Muscle layer of duodenum (tissue), 2 donors: ENCODE measurements around the gene KCNH8.

Experiments used
- H3K27ac ChIP-seq: one replicate; pipeline ENCODE4 v1.7.0; 2013; ENCODE audit warnings: mild to moderate bottlenecking, low read length
- H3K27me3 ChIP-seq: one replicate; pipeline ENCODE4 v1.7.0; 2013; ENCODE audit warnings: low read depth, mild to moderate bottlenecking, control low read depth, low read length
- H3K36me3 ChIP-seq, 2 donors: one replicate each; pipeline ENCODE4 v1.7.0; 2013; ENCODE audit warnings: low read length in 2 of 2, control low read depth in 1 of 2, mild to moderate bottlenecking in 1 of 2; ENCODE audit not compliant: insufficient read depth in 2 of 2, control insufficient read depth in 1 of 2
- H3K4me1 ChIP-seq, 2 donors: one replicate each; pipeline ENCODE4 v1.7.0; 2013; ENCODE audit warnings: low read length in 2 of 2, mild to moderate bottlenecking in 2 of 2, control low read depth in 1 of 2, moderate library complexity in 1 of 2; ENCODE audit not compliant: insufficient read depth in 2 of 2, control insufficient read depth in 1 of 2
- H3K4me3 ChIP-seq, 2 donors: one replicate each; pipeline ENCODE4 v1.7.0; 2013; ENCODE audit warnings: low read length in 2 of 2, low read depth in 1 of 2, mild to moderate bottlenecking in 1 of 2
- H3K9me3 ChIP-seq, 2 donors: one replicate each; pipeline ENCODE4 v1.7.0; 2013; ENCODE audit warnings: low read length in 2 of 2, control low read depth in 1 of 2, mild to moderate bottlenecking in 1 of 2; ENCODE audit not compliant: control insufficient read depth in 1 of 2
- donor health status: healthy.

Gene KCNH8

DNA sequence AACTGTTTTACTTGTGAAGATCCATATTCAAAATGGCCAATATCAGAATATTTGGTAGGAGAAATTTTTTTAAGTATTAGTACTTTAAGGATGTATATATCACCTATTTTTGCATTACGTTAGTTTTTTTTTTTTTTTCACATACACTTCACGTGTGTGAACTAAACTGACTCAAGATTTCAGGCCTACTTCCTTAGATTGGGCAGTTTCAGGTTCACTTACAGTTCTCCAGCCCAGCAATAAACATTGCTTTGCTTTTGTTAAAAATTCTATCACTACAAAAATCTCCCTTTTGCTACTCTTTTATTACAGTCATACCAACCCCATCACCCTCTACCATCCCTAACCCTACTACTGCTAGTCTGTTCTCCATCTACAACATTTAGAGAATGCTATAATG, 183.6 kb downstream of the KCNH8 start:
- H3K27me3 ChIP-seq, result no peaks in the 10 kb centered on the region
- H3K9me3 ChIP-seq, result no peaks in the 10 kb centered on the region
- H3K36me3 ChIP-seq, result no peaks in the 10 kb centered on the region
- no peak overlapping the region for H3K4me3 ChIP-seq
- H3K27ac ChIP-seq, result no peak overlapping the region
- H3K4me1 ChIP-seq, result no peaks in the 10 kb centered on the region

DNA sequence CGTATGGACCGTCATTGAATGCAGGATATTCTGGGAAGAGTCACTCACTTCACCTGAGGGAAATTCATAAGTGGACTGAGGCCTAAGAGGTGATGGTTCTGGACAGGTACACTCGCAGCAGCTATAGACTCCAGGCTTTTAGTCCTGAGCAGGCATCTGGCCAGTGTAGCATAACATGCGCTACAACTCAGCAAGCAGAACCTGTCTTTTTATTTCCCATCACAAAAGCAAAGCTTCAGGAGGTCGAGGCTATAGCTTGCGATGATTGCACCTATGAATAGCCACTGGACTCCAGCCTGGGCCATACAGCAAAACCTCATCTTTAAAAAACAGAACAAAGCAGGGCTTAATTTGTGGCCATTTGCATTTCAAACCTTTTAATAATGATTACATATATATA, 185.8 kb downstream of the KCNH8 start:
- no peaks in the 10 kb centered on the region for H3K27me3 ChIP-seq
- H3K4me1 ChIP-seq, result no peaks in the 10 kb centered on the region
- H3K9me3 ChIP-seq, result no peaks in the 10 kb centered on the region
- H3K36me3 ChIP-seq, result no peaks in the 10 kb centered on the region
- no peak overlapping the region for H3K27ac ChIP-seq
- H3K4me3 ChIP-seq, result no peak overlapping the region

DNA sequence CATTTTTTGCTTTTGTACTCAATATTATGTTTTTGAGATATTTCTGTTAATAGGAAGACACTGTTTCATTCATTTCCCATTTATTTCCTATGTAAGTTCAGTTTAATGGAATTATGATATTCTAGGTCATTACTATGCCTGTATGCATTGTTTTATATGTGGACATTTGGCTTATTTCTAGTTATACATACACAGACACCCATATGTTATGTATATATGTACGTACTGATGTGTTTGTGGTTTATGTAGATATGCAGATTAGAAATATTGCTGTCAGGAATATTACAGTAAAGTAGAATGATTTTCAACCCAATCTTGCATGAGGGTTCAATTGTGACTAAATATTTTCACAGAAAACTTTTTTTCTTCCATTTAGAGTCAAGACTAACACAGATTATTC, 190.5 kb downstream of the KCNH8 start:
- H3K36me3 ChIP-seq, result no peaks in the 10 kb centered on the region
- no peak overlapping the region for H3K4me3 ChIP-seq
- H3K27ac ChIP-seq, result no peak overlapping the region
- H3K27me3 ChIP-seq, result no peaks in the 10 kb centered on the region
- H3K4me1 ChIP-seq, result no peaks in the 10 kb centered on the region
- H3K9me3 ChIP-seq, result no peaks in the 10 kb centered on the region

DNA sequence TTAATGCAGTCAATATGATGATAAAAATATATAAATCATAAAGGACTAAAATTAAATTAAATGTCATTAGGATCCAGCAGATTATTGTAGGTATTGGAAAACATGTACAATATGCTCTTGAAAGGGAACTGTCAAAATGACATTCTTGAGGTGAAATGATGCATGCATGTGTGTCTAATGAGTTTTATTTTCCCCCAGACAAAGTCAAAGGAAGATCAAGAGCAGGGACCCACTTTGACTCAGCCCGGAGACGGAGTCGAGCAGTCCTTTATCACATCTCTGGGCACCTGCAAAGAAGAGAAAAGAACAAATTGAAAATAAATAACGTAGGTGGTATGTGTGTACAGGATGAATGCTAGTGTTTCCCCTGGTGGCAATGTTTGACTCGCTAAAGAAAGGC, 194.1 kb downstream of the KCNH8 start:
- H3K9me3 ChIP-seq, result no peaks in the 10 kb centered on the region
- no peak overlapping the region for H3K27ac ChIP-seq
- H3K27me3 ChIP-seq, result no peaks in the 10 kb centered on the region
- H3K4me3 ChIP-seq, result no peak overlapping the region
- no peaks in the 10 kb centered on the region for H3K36me3 ChIP-seq
- H3K4me1 ChIP-seq, result no peaks in the 10 kb centered on the region

DNA sequence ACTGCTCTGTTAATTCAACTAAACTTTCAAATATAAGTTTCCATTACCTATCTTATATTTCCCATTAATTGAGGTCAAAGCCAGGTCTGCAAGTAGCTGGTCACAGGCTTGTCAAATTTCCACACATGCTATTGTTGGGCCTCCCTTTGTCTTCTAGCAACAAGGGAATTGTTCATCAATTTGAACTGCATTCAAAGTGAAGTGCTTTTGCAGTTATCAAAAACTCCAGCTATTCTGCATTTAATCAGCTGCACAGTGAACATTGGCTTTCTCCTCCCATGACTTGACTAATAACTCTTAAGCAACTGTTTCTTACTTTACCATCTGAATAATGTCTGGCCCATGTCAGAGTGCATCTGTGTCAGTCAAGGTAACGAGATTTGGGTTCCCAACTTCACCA, 198.4 kb downstream of the KCNH8 start:
- no peak overlapping the region for H3K27ac ChIP-seq
- no peaks in the 10 kb centered on the region for H3K4me1 ChIP-seq
- no peaks in the 10 kb centered on the region for H3K36me3 ChIP-seq

DNA sequence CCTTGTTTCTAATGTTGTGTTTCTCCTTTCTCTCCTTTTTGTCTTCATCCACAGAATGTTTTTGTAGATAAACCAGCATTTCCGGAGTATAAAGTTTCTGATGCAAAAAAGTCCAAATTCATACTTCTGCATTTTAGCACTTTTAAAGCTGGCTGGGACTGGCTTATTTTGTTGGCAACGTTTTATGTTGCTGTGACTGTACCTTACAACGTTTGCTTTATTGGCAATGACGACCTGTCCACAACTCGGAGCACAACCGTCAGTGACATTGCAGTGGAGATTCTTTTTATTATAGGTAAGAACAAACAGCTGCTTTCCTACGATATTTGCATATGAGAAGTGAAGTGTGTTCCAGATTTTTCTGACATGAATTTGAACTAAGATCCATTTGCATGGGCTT, 199.4 kb downstream of the KCNH8 start:
- Histone ChIP-seq H3K9me3 (no peaks in the 10 kb centered on the region), H3K27me3 (no peaks in the 10 kb centered on the region), H3K36me3 (no peaks in the 10 kb centered on the region), H3K4me3 (no peak overlapping the region), H3K27ac (no peak overlapping the region), H3K4me1 (no peaks in the 10 kb centered on the region)

More for the DNA sequence above, 198.4 kb downstream of the KCNH8 start:
- no peak overlapping the region for H3K4me3 ChIP-seq
- no peaks in the 10 kb centered on the region for H3K27me3 ChIP-seq
- H3K9me3 ChIP-seq, result no peaks in the 10 kb centered on the region

DNA sequence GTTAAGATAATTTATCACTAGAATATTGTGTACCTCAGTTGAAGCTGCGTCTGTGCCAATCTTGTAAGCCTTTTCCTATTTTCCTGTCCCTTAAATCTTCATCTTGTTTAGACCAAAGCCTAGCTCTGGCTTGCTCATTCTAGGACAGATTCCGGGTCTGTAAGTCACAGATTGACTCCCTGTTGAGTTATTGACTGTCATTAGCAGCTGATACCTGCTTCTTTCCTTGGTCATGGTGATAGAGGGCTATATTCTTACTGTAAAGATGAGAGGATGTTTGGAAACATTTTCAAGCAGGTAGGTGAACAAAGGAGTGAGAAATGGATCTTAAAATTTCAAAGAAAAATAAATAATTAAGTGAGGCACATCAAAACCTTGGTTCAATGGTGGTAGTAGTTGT, 200.2 kb downstream of the KCNH8 start:
- Histone ChIP-seq H3K27me3 (no peaks in the 10 kb centered on the region), H3K4me1 (no peaks in the 10 kb centered on the region), H3K36me3 (no peaks in the 10 kb centered on the region), H3K9me3 (no peaks in the 10 kb centered on the region), H3K4me3 (no peak overlapping the region), H3K27ac (no peak overlapping the region)

DNA sequence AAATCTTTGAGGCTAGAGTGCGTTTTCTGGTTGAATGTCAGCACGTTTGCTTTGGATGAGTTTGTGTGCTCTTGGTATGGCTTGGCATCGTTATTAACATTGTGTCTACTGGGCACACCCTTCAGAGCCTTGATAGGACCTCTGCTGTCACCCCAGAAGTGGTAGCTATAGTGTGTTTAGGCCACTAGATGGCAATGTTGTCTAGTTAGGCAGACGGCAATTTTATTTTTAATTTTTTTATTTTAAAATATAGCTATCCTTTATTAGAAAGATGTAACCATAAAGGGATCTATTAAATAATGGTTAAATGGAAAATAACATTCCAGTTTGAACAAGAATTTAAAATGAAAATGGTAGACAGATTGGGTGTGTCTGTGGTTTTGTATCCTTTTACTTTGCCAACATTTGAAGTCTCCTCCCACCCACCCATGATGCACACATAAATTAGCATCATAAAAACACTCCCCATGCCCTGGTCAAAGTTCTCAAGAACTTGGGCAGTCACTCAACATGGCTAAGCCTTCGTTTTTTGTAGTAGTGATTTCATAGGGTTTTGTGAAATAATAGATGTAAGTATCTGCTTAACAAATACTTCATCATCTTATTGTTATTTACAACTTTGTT, 200.7 kb downstream of the KCNH8 start:
- no peaks in the 10 kb centered on the region for H3K36me3 ChIP-seq
- H3K27ac ChIP-seq, result no peak overlapping the region

DNA sequence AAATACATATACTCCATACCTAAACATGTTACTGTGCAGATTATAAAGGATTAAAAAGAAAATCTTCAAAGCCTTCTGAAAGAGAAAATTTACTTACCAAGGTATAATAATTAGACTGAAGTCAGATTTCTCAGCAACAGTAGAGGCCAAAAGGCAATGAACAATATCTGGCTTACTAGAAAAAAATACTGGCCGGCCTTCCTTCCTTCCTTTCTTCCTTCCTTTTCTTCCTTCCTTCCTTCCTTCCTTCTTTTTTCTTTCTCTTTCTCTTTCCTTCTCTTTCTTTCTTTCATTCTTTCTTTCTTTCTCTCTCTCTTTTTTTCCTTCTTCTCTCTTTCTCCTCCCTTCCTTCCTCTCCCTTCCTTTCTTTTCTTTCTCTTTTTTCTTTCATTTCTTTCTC, 209.6 kb downstream of the KCNH8 start:
- no peak overlapping the region for H3K27ac ChIP-seq
- H3K4me1 ChIP-seq, result no peaks in the 10 kb centered on the region
- no peak overlapping the region for H3K4me3 ChIP-seq
- peaks cover 0 to 2% of the 10 kb centered on the region in 2 donors for H3K9me3 ChIP-seq
- H3K27me3 ChIP-seq, result no peaks in the 10 kb centered on the region
- H3K36me3 ChIP-seq, result no peaks in the 10 kb centered on the region

More for the DNA sequence above, 200.7 kb downstream of the KCNH8 start:
- Histone ChIP-seq H3K27me3 (no peaks in the 10 kb centered on the region), H3K4me3 (no peak overlapping the region), H3K4me1 (no peaks in the 10 kb centered on the region), H3K9me3 (no peaks in the 10 kb centered on the region)

DNA sequence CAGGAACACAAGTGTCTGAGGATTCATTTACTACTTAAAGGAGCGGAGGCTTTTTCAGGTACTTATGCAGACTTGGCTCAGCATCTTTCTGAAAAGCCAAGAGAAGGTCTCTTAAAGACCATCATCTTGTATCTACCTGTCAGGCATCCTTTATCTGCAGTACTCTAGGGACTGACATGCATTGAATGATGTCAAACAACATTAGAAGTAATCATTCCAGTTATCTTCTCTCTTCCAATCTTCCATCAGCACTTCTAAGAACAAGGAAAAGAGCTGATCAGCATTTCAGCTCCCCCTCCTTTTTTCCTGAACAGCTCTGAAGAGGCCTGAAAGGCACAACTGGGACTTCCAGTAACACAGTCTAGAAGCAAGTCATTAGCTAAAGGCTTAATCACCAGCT, 214.8 kb downstream of the KCNH8 start:
- no peak overlapping the region for H3K27ac ChIP-seq
- H3K4me1 ChIP-seq, result no peaks in the 10 kb centered on the region
- H3K27me3 ChIP-seq, result no peaks in the 10 kb centered on the region
- no peak overlapping the region for H3K4me3 ChIP-seq
- no peaks in the 10 kb centered on the region for H3K9me3 ChIP-seq
- no peaks in the 10 kb centered on the region for H3K36me3 ChIP-seq

DNA sequence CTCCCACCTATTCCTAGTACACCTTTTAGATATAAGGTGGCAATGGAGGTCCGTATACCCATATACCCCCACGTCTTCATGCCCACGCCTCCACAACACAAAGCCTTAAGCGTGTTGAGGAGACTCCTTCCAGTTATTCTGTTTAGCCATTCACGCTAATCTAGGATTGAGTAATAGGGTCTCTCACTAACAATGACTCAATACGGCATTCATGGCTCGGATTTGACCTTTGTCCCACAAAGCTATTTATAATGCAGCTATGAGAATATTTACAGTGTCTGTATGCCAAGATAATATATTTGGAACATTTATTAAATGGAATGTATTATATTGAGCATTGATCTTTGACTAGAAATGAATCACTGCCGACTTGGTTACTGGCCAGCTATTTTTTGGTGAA, 215.8 kb downstream of the KCNH8 start:
- no peak overlapping the region for H3K4me3 ChIP-seq
- no peaks in the 10 kb centered on the region for H3K36me3 ChIP-seq
- H3K27ac ChIP-seq, result no peak overlapping the region
- H3K4me1 ChIP-seq, result no peaks in the 10 kb centered on the region
- no peaks in the 10 kb centered on the region for H3K27me3 ChIP-seq
- no peaks in the 10 kb centered on the region for H3K9me3 ChIP-seq

DNA sequence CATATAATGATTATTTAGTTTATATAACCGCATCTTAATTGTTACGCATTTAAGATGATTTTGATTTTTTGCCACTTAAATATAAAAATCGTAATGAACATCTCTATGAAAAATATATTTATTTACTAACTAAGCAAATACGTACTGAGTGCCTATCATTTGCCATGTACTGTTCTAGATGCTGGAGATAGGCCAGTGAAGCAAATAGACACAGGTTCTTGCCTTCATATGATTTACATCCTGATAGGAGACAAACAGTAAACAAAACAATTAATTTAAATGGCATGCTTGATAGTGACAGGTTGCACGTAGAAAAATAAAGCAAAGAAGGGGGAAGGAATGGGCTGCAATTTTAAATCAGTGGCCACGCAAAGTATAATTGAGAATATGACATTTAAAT, 217.2 kb downstream of the KCNH8 start:
- H3K27ac ChIP-seq, result no peak overlapping the region
- no peaks in the 10 kb centered on the region for H3K9me3 ChIP-seq
- no peaks in the 10 kb centered on the region for H3K4me1 ChIP-seq
- H3K36me3 ChIP-seq, result no peaks in the 10 kb centered on the region
- no peaks in the 10 kb centered on the region for H3K27me3 ChIP-seq
- no peak overlapping the region for H3K4me3 ChIP-seq
